OCI-LY1 (cell line): ENCODE data around the gene NOL3.

ENCODE experiments used
- EZH2 ChIP-seq: fragments of 200-600 bp; sonication (generic), shearing (Covaris generic); IDR thresholded peaks from 2 replicates; pipeline ENCODE4 v1.8.0; 2017; ENCODE audit warnings: borderline replicate concordance, mixed run types, mild to moderate bottlenecking, antibody characterized with exemption, low read length, moderate library complexity, mixed read lengths
- TF ChIP-seq, protein P1 (sequence below): fragments of 200-600 bp; sonication (generic), shearing (Covaris generic); IDR thresholded peaks from 2 replicates; pipeline ENCODE4 v1.5.1; 2017; ENCODE audit warnings: mild to moderate bottlenecking, antibody characterized with exemption, low read length, moderate library complexity, mixed read lengths

DNA sequence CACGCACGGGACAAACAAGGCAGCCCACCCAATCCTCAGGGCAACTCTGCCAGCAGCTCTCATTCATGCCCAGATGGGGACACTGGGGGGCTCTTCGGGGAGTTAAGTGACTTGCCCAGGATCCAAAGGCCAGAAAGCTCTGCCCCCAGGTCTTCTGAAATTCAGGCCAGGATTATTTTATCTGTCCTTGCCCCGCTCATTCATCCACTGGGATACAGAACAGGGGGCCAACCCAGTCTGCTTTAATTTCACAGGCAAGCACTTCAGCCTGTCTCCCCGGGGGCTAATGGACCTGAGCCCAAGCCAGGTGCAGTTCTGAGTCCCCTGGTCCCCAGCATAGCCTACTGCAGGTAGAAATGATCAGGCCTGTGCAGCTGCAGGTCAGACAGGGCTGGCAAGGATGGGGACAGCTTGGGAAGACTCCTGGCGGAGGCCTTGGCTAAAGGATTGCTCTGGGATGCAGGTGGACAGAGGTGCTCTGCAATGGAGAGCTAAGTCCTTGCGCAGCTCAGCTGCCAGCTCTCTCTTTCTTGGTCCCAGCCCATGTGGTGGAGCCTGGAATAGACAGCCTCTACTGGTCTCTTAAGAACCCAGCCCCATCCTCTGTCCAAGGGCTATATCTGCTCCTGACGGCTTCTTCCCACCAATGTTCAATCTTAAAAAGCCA, 18.8 kb upstream of the NOL3 start:
- TF ChIP-seq, protein P1, sequence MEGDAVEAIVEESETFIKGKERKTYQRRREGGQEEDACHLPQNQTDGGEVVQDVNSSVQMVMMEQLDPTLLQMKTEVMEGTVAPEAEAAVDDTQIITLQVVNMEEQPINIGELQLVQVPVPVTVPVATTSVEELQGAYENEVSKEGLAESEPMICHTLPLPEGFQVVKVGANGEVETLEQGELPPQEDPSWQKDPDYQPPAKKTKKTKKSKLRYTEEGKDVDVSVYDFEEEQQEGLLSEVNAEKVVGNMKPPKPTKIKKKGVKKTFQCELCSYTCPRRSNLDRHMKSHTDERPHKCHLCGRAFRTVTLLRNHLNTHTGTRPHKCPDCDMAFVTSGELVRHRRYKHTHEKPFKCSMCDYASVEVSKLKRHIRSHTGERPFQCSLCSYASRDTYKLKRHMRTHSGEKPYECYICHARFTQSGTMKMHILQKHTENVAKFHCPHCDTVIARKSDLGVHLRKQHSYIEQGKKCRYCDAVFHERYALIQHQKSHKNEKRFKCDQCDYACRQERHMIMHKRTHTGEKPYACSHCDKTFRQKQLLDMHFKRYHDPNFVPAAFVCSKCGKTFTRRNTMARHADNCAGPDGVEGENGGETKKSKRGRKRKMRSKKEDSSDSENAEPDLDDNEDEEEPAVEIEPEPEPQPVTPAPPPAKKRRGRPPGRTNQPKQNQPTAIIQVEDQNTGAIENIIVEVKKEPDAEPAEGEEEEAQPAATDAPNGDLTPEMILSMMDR: no peak
- TF ChIP-seq EZH2: no peak
